SIG-M5 treated with dmso at 0.1 percent for 504 hours (cell line): ENCODE results near the gene HRCT1.
A peak's percentile ranks its signal among the peaks of the same experiment; 100 is the strongest.
"Not testable (repeated sequence)": the region's sequence is repeated elsewhere in the genome, so short reads cannot be mapped to it uniquely, and the experiment has no call there.

Experiments
- DNase-seq: peaks from one replicate; lab custom pipeline; 2025; ENCODE audit not compliant: unreplicated experiment; lab: John Stamatoyannopoulos, UW

Gene HRCT1

GRCh38 chr9:35892051-35892450 is 14.0 kb upstream of the HRCT1 start:
- no peak for DNase-seq

- DNase-seq: no peak
These were observed 9.4 kb upstream of the HRCT1 start for GRCh38 chr9:35896570-35896969.

- DNase-seq: not testable (repeated sequence)
These were observed 8.5 kb upstream of the HRCT1 start for GRCh38 chr9:35897376-35898099.

GRCh38 chr9:35898337-35898736 is 7.7 kb upstream of the HRCT1 start:
- DNase-seq: no peak

- DNase-seq: no peak
These were observed 7.0 kb upstream of the HRCT1 start for GRCh38 chr9:35899021-35899420.

GRCh38 chr9:35903049-35903448 is 3.0 kb upstream of the HRCT1 start:
- DNase-seq: peak; percentile 54

- DNase-seq: no peak
These were observed 1.7 kb upstream of the HRCT1 start for GRCh38 chr9:35904338-35904737.

- no peak for DNase-seq
These were observed 786 bp upstream of the HRCT1 start for GRCh38 chr9:35905051-35905781.

GRCh38 chr9:35906923-35907699 is 1.1 kb downstream of the HRCT1 start:
- no peak for DNase-seq

GRCh38 chr9:35907711-35908503 is 1.9 kb downstream of the HRCT1 start:
- no peak for DNase-seq

GRCh38 chr9:35908504-35909125 is 2.6 kb downstream of the HRCT1 start:
- DNase-seq: no peak

- DNase-seq: no peak
These were observed 3.3 kb downstream of the HRCT1 start, which contains the start of gene SPAAR for GRCh38 chr9:35909274-35909673. Gene SPAAR, plus strand, starts transcription at chr9:35909490. Its CDS starts 974 bp downstream, at chr9:35910464.

- no peak for DNase-seq
These were observed 3.9 kb downstream of the HRCT1 start for GRCh38 chr9:35909687-35910612.

GRCh38 chr9:35910613-35911359 is 4.8 kb downstream of the HRCT1 start:
- peak; percentile 30 for DNase-seq

GRCh38 chr9:35911690-35912089 is 5.7 kb downstream of the HRCT1 start:
- DNase-seq: no peak

GRCh38 chr9:35912791-35913400 is 6.9 kb downstream of the HRCT1 start:
- DNase-seq: no peak

GRCh38 chr9:35913429-35913828 is 7.4 kb downstream of the HRCT1 start:
- not testable (repeated sequence) for DNase-seq

GRCh38 chr9:35914301-35914807 is 8.4 kb downstream of the HRCT1 start:
- DNase-seq: no peak
